Fibroblast of lung (primary cell): ENCODE measurements around the gene ALKBH6. TPM values are rescaled to one million over a fixed set of nuclear protein-coding genes. Genes with fewer than 3 reads are reported as not detected.
A peak's percentile ranks its signal among the peaks of the same experiment; 100 is the strongest.
"Not testable (repeated sequence)": the region's sequence is repeated elsewhere in the genome, so short reads cannot be mapped to it uniquely, and the experiment has no call there.

Source experiments
- DNase-seq, 2 donors: peaks; one replicate each; pipeline versions ENCODE4 v3.0.0 to v3.0.0-alpha.2; 2010; ENCODE audit warnings: low read depth in 2 of 2
- H2AFZ ChIP-seq: 2 replicates; pipeline ENCODE4 v1.5.1; 2012; ENCODE audit warnings: low read length, control low read depth, inconsistent platforms
- H3K27ac ChIP-seq: 2 replicates; pipeline ENCODE4 v1.5.1; 2011; ENCODE audit warnings: low read length, control low read depth; ENCODE audit not compliant: insufficient read depth
- H3K27me3 ChIP-seq: 2 replicates; pipeline ENCODE4 v1.5.1; 2011; ENCODE audit warnings: mild to moderate bottlenecking, low read length; ENCODE audit not compliant: control insufficient read depth, insufficient read depth
- H3K36me3 ChIP-seq: 2 replicates; pipeline ENCODE4 v1.5.1; 2011; ENCODE audit warnings: low read length; ENCODE audit not compliant: control insufficient read depth, insufficient read depth
- H3K4me1 ChIP-seq: 2 replicates; pipeline ENCODE4 v1.5.1; 2011; ENCODE audit warnings: low read length; ENCODE audit not compliant: control insufficient read depth, insufficient read depth; ENCODE audit errors: extremely low read depth
- H3K4me2 ChIP-seq: 2 replicates; pipeline ENCODE4 v1.5.1; 2011; ENCODE audit warnings: low read length, control low read depth; ENCODE audit not compliant: insufficient read depth; ENCODE audit errors: extremely low read depth
- H3K4me3 ChIP-seq, 4 experiments: fragments of 200-600 bp in 1 of 4; sonication (generic) in 1 of 4; replicated peaks in 1 of 4; 2 replicates each; pipeline ENCODE4 v1.5.1; 2011 to 2016; ENCODE audit warnings: low read length in 4 of 4, low read depth in 3 of 4, mild to moderate bottlenecking in 3 of 4, control low read depth in 2 of 4, inconsistent platforms in 1 of 4, mixed read lengths in 1 of 4; ENCODE audit not compliant: insufficient read depth in 1 of 4; ENCODE audit errors: control extremely low read depth in 1 of 4
- H3K79me2 ChIP-seq: 2 replicates; pipeline ENCODE4 v1.5.1; 2012; ENCODE audit warnings: mild to moderate bottlenecking, low read length, inconsistent platforms; ENCODE audit not compliant: control insufficient read depth, insufficient read depth
- H3K9ac ChIP-seq: 2 replicates; pipeline ENCODE4 v1.5.1; 2011; ENCODE audit warnings: mild to moderate bottlenecking, low read length, control low read depth; ENCODE audit not compliant: insufficient read depth
- H3K9me3 ChIP-seq: 2 replicates; pipeline ENCODE4 v1.5.1; 2012; ENCODE audit warnings: low read depth, low read length; ENCODE audit not compliant: control insufficient read depth, insufficient read depth
- H4K20me1 ChIP-seq: 2 replicates; pipeline ENCODE4 v1.5.1; 2011; ENCODE audit warnings: low read length; ENCODE audit not compliant: control insufficient read depth, insufficient read depth; ENCODE audit errors: extremely low read depth
- EZH2 ChIP-seq: IDR thresholded peaks from 2 replicates; pipeline ENCODE4 v1.5.1; 2012; ENCODE audit warnings: low read length, control low read depth, mild to moderate bottlenecking; ENCODE audit errors: missing control alignments
- polyA plus RNA-seq, 2 donors: library from polyadenylated mRNA; depleted of rRNA in 1 of 2; stranded (reverse) in 1 of 2; unstranded in 1 of 2; fragments of >200 nt; gene quantifications; 2 replicates each; pipeline ENCODE4 v1.2.1, GENCODE V29; 2011 to 2012; ENCODE audit warnings: missing spikeins in 1 of 2
- total RNA-seq: library from RNA; depleted of rRNA; stranded (reverse); fragments of >200 nt; gene quantifications from 2 replicates; pipeline ENCODE4 v1.2.1, GENCODE V29; 2014
- TF ChIP-seq, protein P1 (sequence below), 2 donors: IDR thresholded peaks in 1 of 2; conservative IDR thresholded peaks in 1 of 2; 1 replicate in 1 of 2; 2 replicates in 1 of 2; pipeline ENCODE4 v1.5.1; 2011 to 2012; ENCODE audit warnings: low read length in 2 of 2, control low read depth in 1 of 2, inconsistent platforms in 1 of 2, low read depth in 1 of 2, mild to moderate bottlenecking in 1 of 2

ALKBH6 gene
- total and polyA plus RNA-seq, 2 donors (not counting 1 experiment from before 2014, with no cell fraction given) = 19.5 to 20.1 TPM

DNA sequence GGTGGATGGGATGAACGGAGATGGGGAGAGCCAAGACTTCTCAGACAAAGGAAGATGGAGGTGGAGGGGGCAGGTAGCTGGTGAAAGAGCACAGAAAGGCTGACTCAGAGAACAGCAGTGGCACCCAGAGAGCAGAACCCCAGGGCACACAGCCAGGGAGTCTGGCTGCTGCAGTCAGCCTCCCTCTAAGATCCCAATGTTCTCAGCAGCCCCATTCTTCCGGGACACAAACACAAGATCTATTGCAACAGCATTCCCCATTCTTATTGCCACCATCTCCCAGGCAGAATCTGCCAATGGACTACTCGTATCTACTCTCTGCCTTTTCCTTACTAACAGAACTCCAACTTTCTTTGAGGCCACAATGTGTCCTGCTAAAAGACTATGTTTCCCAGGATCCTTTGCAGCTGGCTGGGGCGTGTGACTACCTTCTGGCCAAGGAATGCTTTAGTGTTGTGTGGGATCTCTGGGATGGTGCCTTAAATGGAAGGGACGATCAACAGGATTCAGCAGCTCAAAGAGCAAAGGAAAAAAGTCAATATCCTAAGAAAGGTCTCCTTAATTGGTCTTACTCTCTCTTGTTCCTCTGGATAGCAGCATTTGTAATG, 32.5 kb upstream of the ALKBH6 start:
- Histone ChIP-seq H3K4me2 (no peak overlapping the region), H4K20me1 (no peaks in the 10 kb centered on the region), H3K79me2 (no peaks in the 10 kb centered on the region), H3K9ac (no peak overlapping the region), H3K36me3 (no peaks in the 10 kb centered on the region), H3K9me3 (no peaks in the 10 kb centered on the region), H3K27ac (no peak overlapping the region), H3K4me3 (no peak overlapping the region), H3K27me3 (no peaks in the 10 kb centered on the region), H2AFZ (no peak overlapping the region), H3K4me1 (peaks cover 5% of the 10 kb centered on the region)
- DNase-seq = peak in 1 of 2 donors; percentile 38
- TF ChIP-seq, protein P1, sequence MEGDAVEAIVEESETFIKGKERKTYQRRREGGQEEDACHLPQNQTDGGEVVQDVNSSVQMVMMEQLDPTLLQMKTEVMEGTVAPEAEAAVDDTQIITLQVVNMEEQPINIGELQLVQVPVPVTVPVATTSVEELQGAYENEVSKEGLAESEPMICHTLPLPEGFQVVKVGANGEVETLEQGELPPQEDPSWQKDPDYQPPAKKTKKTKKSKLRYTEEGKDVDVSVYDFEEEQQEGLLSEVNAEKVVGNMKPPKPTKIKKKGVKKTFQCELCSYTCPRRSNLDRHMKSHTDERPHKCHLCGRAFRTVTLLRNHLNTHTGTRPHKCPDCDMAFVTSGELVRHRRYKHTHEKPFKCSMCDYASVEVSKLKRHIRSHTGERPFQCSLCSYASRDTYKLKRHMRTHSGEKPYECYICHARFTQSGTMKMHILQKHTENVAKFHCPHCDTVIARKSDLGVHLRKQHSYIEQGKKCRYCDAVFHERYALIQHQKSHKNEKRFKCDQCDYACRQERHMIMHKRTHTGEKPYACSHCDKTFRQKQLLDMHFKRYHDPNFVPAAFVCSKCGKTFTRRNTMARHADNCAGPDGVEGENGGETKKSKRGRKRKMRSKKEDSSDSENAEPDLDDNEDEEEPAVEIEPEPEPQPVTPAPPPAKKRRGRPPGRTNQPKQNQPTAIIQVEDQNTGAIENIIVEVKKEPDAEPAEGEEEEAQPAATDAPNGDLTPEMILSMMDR (conservative IDR thresholded peaks at IDR 0.05 in 1 of 2, IDR thresholded peaks at IDR 0.05 in 1 of 2; ENCODE audit: low read depth in 1 of 2, low read length in 2 of 2) = no peak
- no peak for TF ChIP-seq EZH2

GRCh38 chr19:36043952-36044351, 29.9 kb upstream of the ALKBH6 start:
- Histone ChIP-seq H3K9me3 (no peaks in the 10 kb centered on the region), H3K36me3 (no peaks in the 10 kb centered on the region), H3K4me3 (no peak overlapping the region), H3K27ac (no peak overlapping the region), H3K4me1 (peaks cover 8% of the 10 kb centered on the region), H3K27me3 (no peaks in the 10 kb centered on the region), H2AFZ (no peak overlapping the region), H3K4me2 (no peak overlapping the region), H3K79me2 (no peaks in the 10 kb centered on the region), H4K20me1 (no peaks in the 10 kb centered on the region), H3K9ac (no peak overlapping the region)
- DNase-seq = no peak
- TF ChIP-seq, protein P1 (conservative IDR thresholded peaks at IDR 0.05 in 1 of 2, IDR thresholded peaks at IDR 0.05 in 1 of 2; ENCODE audit: low read depth in 1 of 2, low read length in 2 of 2) = no peak
- no peak for TF ChIP-seq EZH2

DNA sequence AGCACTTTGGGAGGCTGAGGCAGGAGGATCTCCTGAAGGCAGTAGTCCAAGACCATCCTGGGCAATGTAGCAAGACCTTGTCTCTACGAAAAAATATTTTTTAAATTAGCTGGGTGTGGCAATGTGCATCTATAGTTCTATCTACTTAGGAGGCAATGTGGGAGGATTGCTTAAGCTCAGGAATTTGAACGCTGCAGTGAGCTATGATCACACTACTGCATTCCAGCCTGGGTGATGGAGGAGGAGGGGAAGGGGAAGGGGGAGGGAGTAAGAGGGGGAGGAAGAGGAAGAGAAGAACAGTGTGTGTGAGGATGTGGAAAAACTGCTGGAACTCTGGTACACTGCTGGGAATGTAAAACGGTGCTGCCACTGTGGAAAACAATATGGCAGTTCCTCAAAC, 27.8 kb upstream of the ALKBH6 start:
- no peaks in the 10 kb centered on the region for H3K9me3 ChIP-seq
- H3K9ac ChIP-seq = no peak overlapping the region
- no peak overlapping the region for H3K4me2 ChIP-seq
- H3K36me3 ChIP-seq = no peaks in the 10 kb centered on the region
- H2AFZ ChIP-seq = peak overlapping the region; percentile 31
- peak; percentile 79 to 83 for DNase-seq
- TF ChIP-seq, protein P1 (conservative IDR thresholded peaks at IDR 0.05 in 1 of 2, IDR thresholded peaks at IDR 0.05 in 1 of 2; ENCODE audit: low read depth in 1 of 2, low read length in 2 of 2) = no peak
- TF ChIP-seq EZH2 = no peak
- no peaks in the 10 kb centered on the region for H3K79me2 ChIP-seq
- H3K27ac ChIP-seq = peak overlapping the region; percentile 56
- no peaks in the 10 kb centered on the region for H4K20me1 ChIP-seq
- H3K27me3 ChIP-seq = no peaks in the 10 kb centered on the region
- H3K4me3 ChIP-seq = no peak overlapping the region
- H3K4me1 ChIP-seq = peaks cover 8% of the 10 kb centered on the region

DNA sequence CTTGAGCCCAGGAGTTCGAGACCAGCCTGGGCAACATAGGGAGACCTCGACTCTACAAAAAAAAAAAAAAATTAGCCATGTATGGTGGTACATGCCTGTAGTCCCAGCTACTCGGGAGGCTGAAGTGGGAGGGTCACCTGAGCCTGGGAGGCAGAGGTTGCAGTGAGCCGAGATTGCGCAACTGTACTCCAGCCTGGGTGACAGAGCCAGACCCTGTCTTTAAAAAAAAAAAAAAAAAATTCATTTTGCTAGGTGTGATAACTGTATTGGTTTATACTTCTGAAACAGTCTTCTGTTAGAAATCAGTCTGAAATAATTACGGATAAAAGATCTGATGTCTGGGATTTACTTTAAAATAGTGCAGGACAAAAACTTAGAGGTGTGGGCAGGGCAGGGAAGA, 27.1 kb upstream of the ALKBH6 start:
- H3K9me3 ChIP-seq, H3K27me3 ChIP-seq, H3K4me2 ChIP-seq, H3K36me3 ChIP-seq, DNase-seq, H2AFZ ChIP-seq, H4K20me1 ChIP-seq, H3K79me2 ChIP-seq, H3K4me3 ChIP-seq, H3K9ac ChIP-seq, H3K4me1 ChIP-seq: not testable (repeated sequence)
- H3K27ac ChIP-seq = peak overlapping the region; percentile 56
